HG03575 (cell line): ENCODE measurements around the gene GTPBP2.
A peak's percentile ranks its signal among the peaks of the same experiment; 100 is the strongest.
"Not testable (repeated sequence)": the region's sequence is repeated elsewhere in the genome, so short reads cannot be mapped to it uniquely, and the experiment has no call there.

Experiments
- ATAC-seq: cut with Tn5 transposase; IDR thresholded peaks from one replicate; pipeline ENCODE4 v1.9.1; 2021; ENCODE audit not compliant: unreplicated experiment, insufficient number of reproducible peaks, low FRiP score; ENCODE audit errors: extremely low read depth

Gene GTPBP2

DNA sequence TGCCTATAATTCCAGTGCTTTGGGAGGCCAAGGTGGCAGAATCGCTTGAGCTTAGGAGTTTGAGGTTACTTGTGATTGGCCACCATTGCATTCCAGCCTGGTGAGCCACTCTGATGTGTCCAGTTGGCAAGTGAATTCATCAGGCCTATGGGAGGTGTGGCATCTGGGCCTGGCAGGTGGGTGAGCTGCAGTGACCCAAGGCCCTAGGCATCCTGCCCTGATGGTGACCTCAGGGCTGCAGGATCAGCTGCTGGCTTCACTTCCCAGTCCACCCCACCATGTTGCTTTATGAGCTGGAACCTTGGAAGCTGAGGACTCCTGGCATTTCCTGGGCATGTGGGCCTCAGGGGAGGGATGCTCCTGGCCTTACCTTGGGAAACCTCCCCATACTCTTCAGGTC is 36.3 kb upstream of the GTPBP2 start:
- no peak for ATAC-seq

DNA sequence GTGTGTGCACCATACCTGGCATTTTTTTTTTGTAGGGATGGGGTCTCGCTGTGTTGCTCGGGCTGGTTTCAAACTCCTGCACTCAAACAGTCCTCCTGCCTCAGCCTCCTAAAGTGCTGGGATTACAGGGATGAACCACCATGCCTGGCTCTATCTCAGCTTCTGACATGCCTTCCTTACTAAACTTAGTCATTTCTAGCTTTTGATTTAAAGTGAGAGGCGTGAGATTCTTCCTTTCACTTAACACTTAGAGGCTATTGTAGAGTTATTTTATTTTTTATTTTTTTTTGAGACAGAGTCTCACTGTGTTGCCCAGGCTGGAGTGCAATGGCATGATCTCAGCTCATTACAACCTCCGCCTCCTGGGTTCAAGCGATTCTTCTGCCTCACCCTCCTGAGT is 33.9 kb upstream of the GTPBP2 start:
- ATAC-seq: not testable (repeated sequence)

DNA sequence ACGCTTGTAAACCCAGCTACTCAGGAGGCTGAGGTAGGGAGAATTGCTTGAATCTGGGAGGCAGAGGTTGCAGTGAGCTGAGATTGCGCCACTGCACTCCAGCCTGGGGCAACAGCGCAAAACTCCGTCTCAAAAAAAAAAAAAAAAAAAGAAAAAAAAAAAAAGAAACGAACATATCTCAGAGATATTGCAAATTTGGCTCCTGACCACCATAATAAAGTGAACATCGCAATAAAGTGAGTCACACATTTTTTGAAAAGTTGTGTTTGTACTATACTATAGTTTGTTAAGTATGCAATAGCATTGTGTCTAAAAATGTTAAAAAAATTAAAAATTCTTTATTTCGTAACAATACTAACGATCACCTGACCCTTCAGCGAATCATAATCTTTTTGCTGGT is 29.1 kb upstream of the GTPBP2 start:
- no peak for ATAC-seq

DNA sequence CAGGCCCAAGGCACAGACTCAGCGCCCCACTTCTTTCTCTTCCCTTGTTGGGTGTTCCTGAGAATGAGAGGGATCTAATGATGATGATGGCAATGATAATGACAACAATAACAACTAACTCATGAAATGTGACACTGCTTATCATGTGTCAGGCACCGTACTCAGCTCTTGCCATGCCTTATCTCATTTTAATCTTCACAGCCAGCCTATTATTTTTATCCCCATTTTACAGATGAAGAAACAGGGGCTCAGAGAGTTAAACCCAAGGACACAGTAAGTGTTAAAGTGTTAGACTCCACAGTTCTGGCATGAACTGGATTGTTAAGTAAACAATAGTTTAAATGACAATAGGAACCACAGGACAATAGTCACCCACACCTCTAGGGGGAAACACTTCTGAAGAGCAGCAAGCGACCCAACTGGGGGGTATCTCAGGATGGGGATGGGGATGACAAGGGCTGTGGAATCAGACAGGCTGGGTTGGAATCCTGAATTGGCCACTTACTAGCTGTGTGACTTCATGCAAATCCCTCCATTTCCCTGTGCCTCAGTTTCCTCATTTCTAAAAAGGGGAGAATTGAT is 28.2 kb upstream of the GTPBP2 start:
- ATAC-seq: no peak

DNA sequence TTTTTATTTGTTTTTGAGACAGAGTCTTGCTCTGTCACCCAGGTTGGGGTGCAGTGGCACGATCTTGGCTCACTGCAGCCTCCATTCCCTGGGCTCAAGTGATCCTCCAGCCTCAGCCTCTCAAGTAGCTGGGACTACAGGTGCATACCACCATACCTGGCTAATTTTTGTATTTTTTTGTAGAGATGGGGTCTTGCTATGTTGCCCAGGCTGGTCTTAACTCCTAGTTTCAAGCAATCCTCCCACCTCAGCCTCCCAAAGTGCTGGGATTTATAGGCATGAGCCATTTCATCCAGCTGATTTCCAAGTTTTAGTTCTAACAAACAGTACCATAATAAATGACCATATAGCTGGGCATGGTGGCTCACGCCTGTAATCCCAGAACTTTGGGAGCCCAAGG is 23.8 kb upstream of the GTPBP2 start:
- ATAC-seq: not testable (repeated sequence)

DNA sequence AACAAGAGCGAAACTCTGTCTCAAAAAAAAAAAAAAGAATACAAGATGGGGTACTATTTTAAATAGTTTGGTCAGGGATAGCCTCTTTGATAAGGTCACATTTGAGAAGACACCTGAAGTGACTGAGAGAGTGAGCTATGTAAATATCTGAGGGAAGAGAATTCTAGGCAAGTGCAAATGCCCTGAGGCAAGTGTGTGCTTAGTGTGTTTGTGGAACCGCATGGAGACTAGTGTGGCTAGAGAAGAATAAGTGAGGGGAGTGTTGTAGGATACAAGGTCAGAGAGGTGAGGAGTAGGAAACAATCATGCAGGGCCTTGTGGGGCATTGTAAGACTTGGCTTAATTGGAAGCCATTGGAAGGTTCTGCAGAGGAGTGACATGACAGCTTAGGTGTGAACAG is 19.2 kb upstream of the GTPBP2 start:
- no peak for ATAC-seq

DNA sequence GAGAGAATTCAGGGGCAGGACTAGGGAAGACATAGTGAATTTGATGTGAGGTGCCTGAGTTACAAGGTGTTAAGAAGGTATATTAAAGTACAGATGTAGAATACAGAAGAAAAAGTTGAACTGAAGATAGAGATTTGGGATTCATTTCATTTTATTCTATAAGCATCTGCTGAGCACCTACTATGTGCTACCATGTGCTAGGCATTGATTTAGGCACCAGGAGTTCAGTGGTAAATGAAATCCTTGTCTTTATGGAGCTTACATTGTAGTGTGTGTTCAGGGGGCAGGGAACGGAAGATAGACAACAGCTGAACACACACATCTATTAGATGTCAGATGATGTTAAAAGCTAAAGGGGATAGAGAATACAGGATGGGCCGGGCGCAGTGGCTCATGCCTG is 18.5 kb upstream of the GTPBP2 start:
- ATAC-seq: no peak

DNA sequence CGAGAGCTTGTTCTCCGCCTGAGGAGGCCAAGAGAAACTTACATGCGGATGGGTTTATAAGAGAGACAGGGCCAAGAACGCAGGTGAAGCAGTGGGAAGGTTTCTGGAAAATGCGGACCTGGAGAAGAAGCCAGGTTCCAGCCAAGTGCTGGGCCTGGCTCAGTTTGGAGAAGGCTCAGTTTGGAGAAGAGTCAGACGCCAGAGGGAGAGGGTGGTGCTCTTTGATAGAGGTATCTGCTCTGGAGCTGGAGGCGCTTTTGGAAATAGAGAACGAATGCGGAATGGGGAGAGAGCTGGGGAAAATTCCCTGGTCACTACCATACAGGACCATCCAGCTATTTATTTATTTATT is 16.5 kb upstream of the GTPBP2 start:
- ATAC-seq: no peak

DNA sequence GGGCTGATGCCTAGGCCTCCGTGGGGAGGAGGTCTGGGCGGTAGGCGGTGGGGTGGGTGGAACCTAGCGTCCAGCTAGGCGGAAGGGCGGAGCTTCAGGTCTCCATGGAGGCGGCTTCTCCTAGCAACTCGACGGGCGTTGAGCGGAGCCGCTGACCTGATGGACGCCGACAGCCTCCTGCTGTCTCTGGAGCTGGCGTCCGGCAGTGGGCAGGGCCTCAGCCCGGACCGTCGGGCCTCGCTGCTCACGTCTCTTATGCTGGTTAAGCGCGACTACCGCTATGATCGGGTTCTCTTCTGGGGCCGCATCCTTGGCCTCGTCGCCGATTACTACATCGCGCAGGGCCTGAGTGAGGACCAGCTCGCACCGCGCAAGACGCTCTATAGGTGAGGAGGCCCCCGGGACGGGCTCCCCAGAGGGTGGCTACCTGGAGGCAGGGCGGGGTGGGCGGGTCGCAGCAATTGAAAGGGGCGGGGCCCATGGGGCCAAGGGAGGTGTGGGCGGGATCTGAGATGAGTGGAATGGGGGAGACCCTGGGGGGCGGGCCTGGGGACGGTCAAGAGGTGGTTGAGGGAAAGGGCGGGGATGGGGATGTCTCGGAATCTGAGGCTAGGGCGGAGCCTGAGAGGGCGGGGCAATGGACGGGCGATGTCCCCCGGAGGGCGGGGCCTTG is 16.0 kb upstream of the GTPBP2 start, which contains the start of gene RSPH9:
Gene RSPH9 (plus strand): TSS at position 97 of the 673 bp plus-strand sequence. CDS start 63 bp downstream, at position 160.
- ATAC-seq: no peak

DNA sequence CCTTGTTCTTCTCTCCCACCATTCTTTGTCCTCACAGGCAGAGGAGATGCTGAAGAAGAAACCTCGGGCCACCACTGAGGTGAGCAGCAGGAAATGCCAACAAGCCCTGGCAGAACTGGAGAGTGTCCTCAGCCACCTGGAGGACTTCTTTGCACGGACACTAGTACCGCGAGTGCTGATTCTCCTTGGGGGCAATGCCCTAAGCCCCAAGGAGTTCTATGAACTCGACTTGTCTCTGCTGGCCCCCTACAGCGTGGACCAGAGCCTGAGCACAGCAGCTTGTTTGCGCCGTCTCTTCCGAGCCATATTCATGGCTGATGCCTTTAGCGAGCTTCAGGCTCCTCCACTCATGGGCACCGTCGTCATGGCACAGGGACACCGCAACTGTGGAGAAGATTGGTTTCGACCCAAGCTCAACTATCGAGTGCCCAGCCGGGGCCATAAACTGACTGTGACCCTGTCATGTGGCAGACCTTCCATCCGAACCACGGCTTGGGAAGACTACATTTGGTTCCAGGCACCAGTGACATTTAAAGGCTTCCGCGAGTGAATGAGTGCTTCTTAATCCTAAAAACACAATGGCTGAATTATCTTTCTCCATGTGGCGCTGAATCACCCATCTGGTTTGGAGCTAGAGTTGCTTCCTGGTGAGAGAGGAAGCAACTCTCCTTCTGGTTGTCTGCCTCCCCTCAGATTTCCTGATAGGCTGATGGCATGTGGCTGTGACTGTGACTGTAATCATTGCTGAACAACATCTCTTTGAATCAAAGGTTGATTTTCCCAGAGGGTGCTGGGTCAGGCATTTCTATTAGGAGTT is 11.1 kb upstream of the GTPBP2 start:
- no peak for ATAC-seq

DNA sequence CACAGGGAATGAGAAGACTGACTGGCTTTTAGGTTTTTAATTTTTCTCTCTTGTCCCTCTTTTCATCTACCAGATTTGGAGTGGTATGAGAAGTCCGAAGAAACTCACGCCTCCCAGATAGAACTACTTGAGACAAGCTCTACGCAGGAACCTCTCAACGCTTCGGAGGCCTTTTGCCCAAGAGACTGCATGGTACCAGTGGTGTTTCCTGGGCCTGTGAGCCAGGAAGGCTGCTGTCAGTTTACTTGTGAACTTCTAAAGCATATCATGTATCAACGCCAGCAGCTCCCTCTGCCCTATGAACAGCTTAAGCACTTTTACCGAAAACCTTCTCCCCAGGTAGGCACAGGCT is 7.2 kb upstream of the GTPBP2 start:
- no peak for ATAC-seq

DNA sequence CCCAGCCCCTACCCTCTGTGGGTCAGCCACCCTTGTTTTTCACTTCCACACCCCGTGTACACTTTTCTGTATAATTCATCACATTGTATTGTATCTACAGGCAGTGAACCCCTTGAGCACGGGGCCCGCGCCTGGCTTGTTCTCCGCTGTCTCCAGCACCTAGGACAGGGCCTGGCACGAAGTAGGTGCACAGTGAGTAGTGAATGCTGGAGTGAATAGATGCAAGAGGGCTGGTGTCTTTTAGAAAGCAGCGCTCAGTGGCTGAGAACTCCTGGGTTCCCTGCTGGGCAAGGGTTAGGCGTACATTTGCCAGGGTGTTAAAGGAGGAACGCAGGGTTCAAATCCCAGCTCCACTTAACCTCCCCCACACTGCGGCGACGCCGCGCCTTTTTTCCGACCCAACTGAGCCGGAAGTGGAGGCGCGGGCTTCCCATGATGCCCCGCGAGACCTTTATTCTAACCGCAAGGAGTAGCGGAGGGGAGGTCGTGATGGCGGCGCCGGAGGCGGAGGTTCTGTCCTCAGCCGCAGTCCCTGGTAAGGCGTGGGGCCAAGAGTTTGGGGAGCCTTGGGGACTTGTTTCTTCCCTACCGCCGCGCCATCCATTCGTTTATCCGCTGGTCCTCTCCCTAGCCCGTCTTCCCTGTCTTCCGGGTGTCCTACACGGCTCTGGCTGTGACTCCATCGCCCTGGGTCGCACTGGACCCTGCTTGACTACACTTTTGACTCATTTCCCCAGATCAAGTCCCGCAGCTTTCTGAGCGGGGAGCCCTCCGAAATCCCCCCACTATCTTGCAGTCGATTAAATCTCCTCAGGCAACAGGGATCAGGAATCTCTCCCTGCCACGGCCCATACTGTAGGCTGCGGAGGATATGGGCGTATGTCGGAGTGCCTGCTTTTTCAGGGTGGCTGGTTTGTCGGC is 6.6 kb upstream of the GTPBP2 start, which contains the start of gene MAD2L1BP:
Gene MAD2L1BP (plus strand): TSS at position 454 of the 921 bp plus-strand sequence. CDS start 36 bp downstream, at position 490.
- ATAC-seq: no peak

DNA sequence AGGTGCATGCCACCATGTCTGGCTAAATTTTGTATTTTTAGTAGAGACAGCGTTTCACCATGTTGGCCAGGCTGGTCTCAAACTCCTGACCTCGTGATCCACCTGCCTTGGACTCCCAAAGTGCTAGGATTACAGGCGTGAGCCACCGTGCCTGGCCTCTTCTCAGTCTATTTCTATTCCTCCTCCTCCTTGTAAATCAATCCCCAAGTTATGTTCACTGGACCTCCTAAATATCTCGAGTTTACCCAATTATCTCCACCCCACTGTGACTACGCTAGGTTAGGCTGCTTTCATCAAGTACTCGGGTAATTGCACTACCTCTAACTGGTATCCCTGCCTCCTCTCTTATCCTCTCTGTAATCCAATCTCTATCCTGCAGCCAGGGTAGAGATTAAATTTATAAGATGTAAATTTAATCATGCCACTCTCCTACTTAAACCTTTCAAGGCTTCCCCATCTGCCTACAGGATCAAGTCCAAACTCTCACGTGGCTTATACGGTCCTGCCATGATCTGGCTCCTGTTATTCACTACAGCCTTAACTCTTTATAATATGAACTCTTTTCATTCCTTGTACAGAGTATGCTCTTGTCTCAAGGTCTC is 5.7 kb upstream of the GTPBP2 start:
- ATAC-seq: no peak

DNA sequence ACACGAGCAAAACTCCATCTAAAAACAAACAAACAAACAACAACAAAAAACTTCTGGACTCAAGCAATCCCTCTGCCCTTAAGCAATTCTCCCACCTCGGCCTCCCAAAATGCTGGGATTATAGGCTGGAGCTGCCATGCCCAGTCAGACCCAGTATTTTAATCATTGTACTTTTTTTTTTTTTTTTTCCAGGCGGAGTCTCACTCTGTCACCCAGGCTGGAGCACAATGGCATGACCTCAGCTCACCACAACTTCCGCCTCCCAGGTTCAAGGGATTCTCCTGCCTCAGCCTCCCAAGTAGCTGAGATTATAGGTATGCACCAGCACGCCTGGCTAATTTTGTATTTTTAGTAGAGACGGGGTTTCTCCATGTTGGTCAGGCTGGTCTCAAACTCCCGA is 3.9 kb upstream of the GTPBP2 start:
- ATAC-seq: not testable (repeated sequence)

DNA sequence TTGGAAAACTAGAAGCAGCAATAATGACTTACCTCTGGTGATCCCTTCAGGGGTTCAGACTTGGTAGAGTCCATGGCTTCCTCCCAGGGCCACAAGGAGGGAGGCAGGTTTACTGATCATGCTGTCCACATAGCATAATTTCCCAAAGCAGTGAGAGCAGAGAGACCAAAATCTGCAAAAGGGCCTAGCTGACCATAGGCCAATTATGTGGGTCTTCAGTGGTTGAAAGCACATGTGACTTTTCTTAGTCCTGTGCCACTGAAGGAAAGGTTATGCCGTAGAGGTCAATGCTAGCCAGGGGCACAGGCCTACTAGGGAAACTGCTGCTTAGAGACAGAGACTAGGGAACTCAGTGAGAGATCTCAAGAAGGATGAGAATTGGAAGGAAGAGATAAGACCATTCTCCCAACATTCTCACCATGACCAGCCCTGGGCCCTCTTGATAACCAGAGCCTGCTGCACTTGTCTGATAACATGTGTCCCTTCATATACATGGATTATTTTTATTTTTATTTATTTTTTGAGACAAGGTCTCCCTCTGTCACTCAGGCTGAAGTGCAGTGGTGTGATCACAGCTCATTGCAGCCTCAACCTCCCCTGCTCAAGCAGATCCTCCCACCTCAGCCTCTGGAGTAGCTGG is 2.0 kb upstream of the GTPBP2 start:
- no peak for ATAC-seq

DNA sequence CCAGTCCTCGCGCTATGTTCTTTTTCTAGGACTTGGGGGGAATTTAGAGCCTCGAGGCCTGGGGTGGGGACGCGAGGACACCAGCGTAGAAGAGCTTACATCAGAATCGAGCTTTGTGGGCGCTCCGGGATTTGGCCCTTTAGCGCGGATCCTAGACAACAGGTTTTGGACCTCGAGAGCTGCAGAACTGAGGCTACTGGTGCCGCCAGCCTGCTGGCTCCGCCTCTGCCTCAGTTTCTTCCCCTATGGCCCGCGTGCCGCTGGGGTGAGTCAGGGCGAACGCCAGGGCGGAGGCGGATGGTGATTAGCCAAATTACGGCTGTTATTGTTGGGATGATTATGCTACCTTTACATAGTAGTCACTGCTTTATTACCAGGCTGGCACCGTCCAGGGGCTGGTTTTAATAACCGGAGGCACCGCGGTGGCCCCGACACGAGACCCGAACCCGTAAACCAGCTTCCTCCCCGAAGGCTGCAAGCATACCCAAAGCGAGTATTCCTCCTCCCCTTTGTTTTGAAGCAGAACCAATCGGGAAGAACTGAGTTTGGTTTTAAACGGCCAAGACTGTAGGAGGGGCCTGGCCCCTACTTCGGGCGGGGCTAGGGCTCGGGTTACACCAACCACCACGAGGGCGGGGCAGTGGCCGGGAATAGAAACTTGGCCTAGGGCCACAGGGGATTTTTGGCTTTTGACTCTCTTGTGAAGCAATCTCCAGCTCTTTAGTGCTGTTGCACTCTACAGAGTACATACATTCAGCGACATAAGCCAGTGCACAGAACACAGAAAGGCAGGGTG is 639 bp upstream of the GTPBP2 start:
- peak; percentile 54 for ATAC-seq

DNA sequence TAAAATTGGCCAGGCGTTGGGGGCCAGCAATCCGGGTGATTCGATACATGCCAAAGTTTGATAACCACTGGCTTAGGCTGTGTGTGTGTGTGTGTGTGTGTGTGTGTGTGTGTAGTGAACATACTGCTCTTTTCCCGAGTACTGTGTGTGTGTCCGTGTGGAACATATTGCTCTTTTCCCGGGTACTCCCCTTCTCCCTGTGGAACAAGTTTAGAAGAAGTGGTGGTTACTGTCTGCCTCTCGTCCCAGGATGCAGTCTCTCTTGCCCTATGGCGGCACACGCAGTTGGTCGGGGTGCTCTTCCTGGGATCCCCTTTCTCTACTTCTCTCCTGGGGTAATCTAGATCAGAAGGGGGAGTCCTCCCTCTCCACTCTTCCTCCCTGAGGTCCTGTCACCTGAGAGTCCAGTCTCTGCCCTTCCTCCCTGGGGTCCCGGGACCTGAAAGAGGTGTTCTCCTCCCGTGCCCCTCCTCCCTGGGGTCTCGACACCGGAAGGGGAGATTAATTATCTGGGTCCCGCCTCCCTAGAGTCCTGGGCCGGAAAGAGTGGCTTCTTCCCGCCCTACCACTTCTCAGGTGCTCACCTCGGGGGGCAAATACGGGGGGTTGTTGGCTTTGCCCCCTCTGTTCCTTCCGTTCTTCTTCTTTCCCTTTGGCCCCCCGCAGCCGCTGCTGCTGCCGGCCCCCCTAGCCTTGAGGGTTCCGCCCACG is 516 bp downstream of the GTPBP2 start:
- no peak for ATAC-seq
